HG03439 (cell line): ENCODE results near the gene RPL37A.

Experiments used
- ATAC-seq: cut with Tn5 transposase; IDR thresholded peaks from one replicate; pipeline ENCODE4 v1.9.1; 2021; ENCODE audit warnings: mild to moderate bottlenecking, moderate library complexity; ENCODE audit not compliant: unreplicated experiment

RPL37A gene

GRCh38 chr2:216546241-216546640 lies 47.6 kb downstream of the RPL37A start:
- no peak for ATAC-seq

- ATAC-seq = no peak
Measured at GRCh38 chr2:216546641-216547403, 48.2 kb downstream of the RPL37A start.

- ATAC-seq = no peak
Measured at GRCh38 chr2:216548901-216549331, 50.3 kb downstream of the RPL37A start.

GRCh38 chr2:216549926-216550690 lies 51.5 kb downstream of the RPL37A start:
- no peak for ATAC-seq

GRCh38 chr2:216551234-216552068 lies 52.8 kb downstream of the RPL37A start:
- ATAC-seq = no peak

GRCh38 chr2:216553093-216553478 lies 54.4 kb downstream of the RPL37A start:
- no peak for ATAC-seq
